ENCODE results near the gene ARID3A.

DNA sequence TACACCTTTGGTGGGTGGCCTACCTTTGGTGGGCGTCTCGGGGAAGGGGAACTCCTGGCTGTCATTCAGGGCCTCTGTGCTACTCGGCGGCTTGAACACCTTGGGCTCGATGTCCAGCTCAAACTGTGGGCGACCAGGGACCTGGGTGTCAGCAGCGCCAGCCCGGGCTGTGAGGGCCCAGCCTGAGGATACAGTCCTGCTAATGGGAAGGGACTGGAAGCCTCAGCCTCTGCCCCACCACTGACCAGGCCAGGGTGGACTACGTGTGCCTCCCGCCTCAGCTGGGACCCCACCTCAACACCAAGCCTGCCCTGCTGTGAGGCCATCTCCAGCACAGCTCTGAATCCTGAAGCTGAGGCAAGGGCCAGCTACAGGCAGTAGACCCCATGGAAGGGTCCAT lies 87.4 kb downstream of the ARID3A start:
- TF ChIP-seq KAT7 (CRISPR knock-in tag; IDR thresholded peaks at IDR 0.05; ENCODE audit: borderline replicate concordance) (no peak), NR2C2 (CRISPR knock-in tag; IDR thresholded peaks at IDR 0.05) (no peak), ZNF396 (CRISPR knock-in tag; IDR thresholded peaks at IDR 0.05; ENCODE audit: borderline replicate concordance) (no peak), JUN (CRISPR knock-in tag; IDR thresholded peaks at IDR 0.05) (no peak), PRRX2 (CRISPR knock-in tag; IDR thresholded peaks at IDR 0.05) (no peak), HMGA2 (CRISPR knock-in tag; IDR thresholded peaks at IDR 0.05) (no peak)
- TF ChIP-seq, protein P1, sequence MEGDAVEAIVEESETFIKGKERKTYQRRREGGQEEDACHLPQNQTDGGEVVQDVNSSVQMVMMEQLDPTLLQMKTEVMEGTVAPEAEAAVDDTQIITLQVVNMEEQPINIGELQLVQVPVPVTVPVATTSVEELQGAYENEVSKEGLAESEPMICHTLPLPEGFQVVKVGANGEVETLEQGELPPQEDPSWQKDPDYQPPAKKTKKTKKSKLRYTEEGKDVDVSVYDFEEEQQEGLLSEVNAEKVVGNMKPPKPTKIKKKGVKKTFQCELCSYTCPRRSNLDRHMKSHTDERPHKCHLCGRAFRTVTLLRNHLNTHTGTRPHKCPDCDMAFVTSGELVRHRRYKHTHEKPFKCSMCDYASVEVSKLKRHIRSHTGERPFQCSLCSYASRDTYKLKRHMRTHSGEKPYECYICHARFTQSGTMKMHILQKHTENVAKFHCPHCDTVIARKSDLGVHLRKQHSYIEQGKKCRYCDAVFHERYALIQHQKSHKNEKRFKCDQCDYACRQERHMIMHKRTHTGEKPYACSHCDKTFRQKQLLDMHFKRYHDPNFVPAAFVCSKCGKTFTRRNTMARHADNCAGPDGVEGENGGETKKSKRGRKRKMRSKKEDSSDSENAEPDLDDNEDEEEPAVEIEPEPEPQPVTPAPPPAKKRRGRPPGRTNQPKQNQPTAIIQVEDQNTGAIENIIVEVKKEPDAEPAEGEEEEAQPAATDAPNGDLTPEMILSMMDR (IDR thresholded peaks at IDR 0.05): no peak
- TF ChIP-seq, protein P2, sequence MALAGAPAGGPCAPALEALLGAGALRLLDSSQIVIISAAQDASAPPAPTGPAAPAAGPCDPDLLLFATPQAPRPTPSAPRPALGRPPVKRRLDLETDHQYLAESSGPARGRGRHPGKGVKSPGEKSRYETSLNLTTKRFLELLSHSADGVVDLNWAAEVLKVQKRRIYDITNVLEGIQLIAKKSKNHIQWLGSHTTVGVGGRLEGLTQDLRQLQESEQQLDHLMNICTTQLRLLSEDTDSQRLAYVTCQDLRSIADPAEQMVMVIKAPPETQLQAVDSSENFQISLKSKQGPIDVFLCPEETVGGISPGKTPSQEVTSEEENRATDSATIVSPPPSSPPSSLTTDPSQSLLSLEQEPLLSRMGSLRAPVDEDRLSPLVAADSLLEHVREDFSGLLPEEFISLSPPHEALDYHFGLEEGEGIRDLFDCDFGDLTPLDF (CRISPR knock-in tag; IDR thresholded peaks at IDR 0.05): no peak
- TF ChIP-seq, protein P3, sequence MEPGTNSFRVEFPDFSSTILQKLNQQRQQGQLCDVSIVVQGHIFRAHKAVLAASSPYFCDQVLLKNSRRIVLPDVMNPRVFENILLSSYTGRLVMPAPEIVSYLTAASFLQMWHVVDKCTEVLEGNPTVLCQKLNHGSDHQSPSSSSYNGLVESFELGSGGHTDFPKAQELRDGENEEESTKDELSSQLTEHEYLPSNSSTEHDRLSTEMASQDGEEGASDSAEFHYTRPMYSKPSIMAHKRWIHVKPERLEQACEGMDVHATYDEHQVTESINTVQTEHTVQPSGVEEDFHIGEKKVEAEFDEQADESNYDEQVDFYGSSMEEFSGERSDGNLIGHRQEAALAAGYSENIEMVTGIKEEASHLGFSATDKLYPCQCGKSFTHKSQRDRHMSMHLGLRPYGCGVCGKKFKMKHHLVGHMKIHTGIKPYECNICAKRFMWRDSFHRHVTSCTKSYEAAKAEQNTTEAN (CRISPR knock-in tag; IDR thresholded peaks at IDR 0.05): no peak
- TF ChIP-seq, protein P4, sequence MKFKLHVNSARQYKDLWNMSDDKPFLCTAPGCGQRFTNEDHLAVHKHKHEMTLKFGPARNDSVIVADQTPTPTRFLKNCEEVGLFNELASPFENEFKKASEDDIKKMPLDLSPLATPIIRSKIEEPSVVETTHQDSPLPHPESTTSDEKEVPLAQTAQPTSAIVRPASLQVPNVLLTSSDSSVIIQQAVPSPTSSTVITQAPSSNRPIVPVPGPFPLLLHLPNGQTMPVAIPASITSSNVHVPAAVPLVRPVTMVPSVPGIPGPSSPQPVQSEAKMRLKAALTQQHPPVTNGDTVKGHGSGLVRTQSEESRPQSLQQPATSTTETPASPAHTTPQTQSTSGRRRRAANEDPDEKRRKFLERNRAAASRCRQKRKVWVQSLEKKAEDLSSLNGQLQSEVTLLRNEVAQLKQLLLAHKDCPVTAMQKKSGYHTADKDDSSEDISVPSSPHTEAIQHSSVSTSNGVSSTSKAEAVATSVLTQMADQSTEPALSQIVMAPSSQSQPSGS (CRISPR knock-in tag; IDR thresholded peaks at IDR 0.05; ENCODE audit: borderline replicate concordance, low read depth): no peak
- TF ChIP-seq, protein P5, sequence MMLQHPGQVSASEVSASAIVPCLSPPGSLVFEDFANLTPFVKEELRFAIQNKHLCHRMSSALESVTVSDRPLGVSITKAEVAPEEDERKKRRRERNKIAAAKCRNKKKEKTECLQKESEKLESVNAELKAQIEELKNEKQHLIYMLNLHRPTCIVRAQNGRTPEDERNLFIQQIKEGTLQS (CRISPR knock-in tag; conservative IDR thresholded peaks at IDR 0.05): no peak
- TF ChIP-seq, protein P6, sequence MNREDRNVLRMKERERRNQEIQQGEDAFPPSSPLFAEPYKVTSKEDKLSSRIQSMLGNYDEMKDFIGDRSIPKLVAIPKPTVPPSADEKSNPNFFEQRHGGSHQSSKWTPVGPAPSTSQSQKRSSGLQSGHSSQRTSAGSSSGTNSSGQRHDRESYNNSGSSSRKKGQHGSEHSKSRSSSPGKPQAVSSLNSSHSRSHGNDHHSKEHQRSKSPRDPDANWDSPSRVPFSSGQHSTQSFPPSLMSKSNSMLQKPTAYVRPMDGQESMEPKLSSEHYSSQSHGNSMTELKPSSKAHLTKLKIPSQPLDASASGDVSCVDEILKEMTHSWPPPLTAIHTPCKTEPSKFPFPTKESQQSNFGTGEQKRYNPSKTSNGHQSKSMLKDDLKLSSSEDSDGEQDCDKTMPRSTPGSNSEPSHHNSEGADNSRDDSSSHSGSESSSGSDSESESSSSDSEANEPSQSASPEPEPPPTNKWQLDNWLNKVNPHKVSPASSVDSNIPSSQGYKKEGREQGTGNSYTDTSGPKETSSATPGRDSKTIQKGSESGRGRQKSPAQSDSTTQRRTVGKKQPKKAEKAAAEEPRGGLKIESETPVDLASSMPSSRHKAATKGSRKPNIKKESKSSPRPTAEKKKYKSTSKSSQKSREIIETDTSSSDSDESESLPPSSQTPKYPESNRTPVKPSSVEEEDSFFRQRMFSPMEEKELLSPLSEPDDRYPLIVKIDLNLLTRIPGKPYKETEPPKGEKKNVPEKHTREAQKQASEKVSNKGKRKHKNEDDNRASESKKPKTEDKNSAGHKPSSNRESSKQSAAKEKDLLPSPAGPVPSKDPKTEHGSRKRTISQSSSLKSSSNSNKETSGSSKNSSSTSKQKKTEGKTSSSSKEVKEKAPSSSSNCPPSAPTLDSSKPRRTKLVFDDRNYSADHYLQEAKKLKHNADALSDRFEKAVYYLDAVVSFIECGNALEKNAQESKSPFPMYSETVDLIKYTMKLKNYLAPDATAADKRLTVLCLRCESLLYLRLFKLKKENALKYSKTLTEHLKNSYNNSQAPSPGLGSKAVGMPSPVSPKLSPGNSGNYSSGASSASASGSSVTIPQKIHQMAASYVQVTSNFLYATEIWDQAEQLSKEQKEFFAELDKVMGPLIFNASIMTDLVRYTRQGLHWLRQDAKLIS (CRISPR knock-in tag; IDR thresholded peaks at IDR 0.05; ENCODE audit: borderline replicate concordance): no peak
- TF ChIP-seq, protein P7, sequence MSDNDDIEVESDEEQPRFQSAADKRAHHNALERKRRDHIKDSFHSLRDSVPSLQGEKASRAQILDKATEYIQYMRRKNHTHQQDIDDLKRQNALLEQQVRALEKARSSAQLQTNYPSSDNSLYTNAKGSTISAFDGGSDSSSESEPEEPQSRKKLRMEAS (CRISPR knock-in tag; IDR thresholded peaks at IDR 0.05): no peak

Data from WTC11 (cell line).